H9 (cell line): ENCODE data around the gene KCNMA1. TPM values are rescaled to one million over a fixed set of nuclear protein-coding genes. Genes with fewer than 3 reads are reported as not detected.

Source experiments
- DNase-seq: peaks from one replicate; pipeline ENCODE4 v3.0.0-alpha.2; 2017
- H2AFZ ChIP-seq: one replicate; pipeline ENCODE4 v1.6.1; 2013; ENCODE audit warnings: mild to moderate bottlenecking, low read length, control low read depth, moderate library complexity
- H2AK5ac ChIP-seq: 2 replicates; pipeline ENCODE4 v1.6.1; 2013; ENCODE audit warnings: low read length, control low read depth, mixed read lengths; ENCODE audit not compliant: insufficient read length
- H2BK120ac ChIP-seq: one replicate; pipeline ENCODE4 v1.6.1; 2013; ENCODE audit warnings: low read depth, mild to moderate bottlenecking, low read length, control low read depth, inconsistent platforms; ENCODE audit not compliant: poor library complexity, severe bottlenecking
- H2BK12ac ChIP-seq: 2 replicates; pipeline ENCODE4 v1.6.1; 2013; ENCODE audit warnings: low read length, control low read depth, mixed read lengths, low read depth; ENCODE audit not compliant: insufficient read length
- H2BK15ac ChIP-seq: 2 replicates; pipeline ENCODE4 v1.6.1; 2013; ENCODE audit warnings: low read depth, low read length, control low read depth
- H2BK20ac ChIP-seq: one replicate; pipeline ENCODE4 v1.6.1; 2013; ENCODE audit warnings: low read depth, mild to moderate bottlenecking, low read length, control low read depth, inconsistent platforms; ENCODE audit not compliant: poor library complexity, severe bottlenecking
- H2BK5ac ChIP-seq: 2 replicates; pipeline ENCODE4 v1.6.1; 2013; ENCODE audit warnings: low read length, control low read depth, mixed read lengths; ENCODE audit not compliant: insufficient read length
- H3K14ac ChIP-seq: 2 replicates; pipeline ENCODE4 v1.6.1; 2013; ENCODE audit warnings: low read length, control low read depth; ENCODE audit not compliant: insufficient read depth
- H3K18ac ChIP-seq: 2 replicates; pipeline ENCODE4 v1.6.1; 2013; ENCODE audit warnings: low read depth, mild to moderate bottlenecking, mixed read lengths, low read length, control low read depth; ENCODE audit not compliant: insufficient read length
- H3K23ac ChIP-seq: 2 replicates; pipeline ENCODE4 v1.6.1; 2013; ENCODE audit warnings: low read length, control low read depth, mixed read lengths, low read depth; ENCODE audit not compliant: insufficient read length
- H3K23me2 ChIP-seq: 2 replicates; pipeline ENCODE4 v1.6.1; 2013; ENCODE audit warnings: low read depth, mild to moderate bottlenecking, mixed read lengths, low read length, control low read depth; ENCODE audit not compliant: insufficient read length, poor library complexity, severe bottlenecking
- H3K27ac ChIP-seq: 2 replicates; pipeline ENCODE4 v1.5.1; 2013; ENCODE audit warnings: low read length, control low read depth, mixed read lengths, low read depth; ENCODE audit not compliant: insufficient read length
- H3K27me3 ChIP-seq: 2 replicates; pipeline ENCODE4 v1.6.1; 2013; ENCODE audit warnings: low read length, control low read depth, inconsistent platforms; ENCODE audit not compliant: insufficient read depth
- H3K4ac ChIP-seq: 2 replicates; pipeline ENCODE4 v1.6.1; 2013; ENCODE audit warnings: low read depth, mild to moderate bottlenecking, control low read depth, inconsistent platforms, low read length, moderate library complexity
- H3K4me1 ChIP-seq: 2 replicates; pipeline ENCODE4 v1.6.1; 2013; ENCODE audit warnings: low read length, control low read depth, inconsistent platforms; ENCODE audit not compliant: insufficient read depth
- H3K4me2 ChIP-seq: 2 replicates; pipeline ENCODE4 v1.6.1; 2013; ENCODE audit warnings: low read length, control low read depth, mixed read lengths; ENCODE audit not compliant: insufficient read length, insufficient read depth
- H3K56ac ChIP-seq: 2 replicates; pipeline ENCODE4 v1.6.1; 2013; ENCODE audit warnings: low read depth, mild to moderate bottlenecking, mixed read lengths, low read length, control low read depth; ENCODE audit not compliant: insufficient read length
- H3K79me1 ChIP-seq: 2 replicates; pipeline ENCODE4 v1.6.1; 2013; ENCODE audit warnings: low read depth, mild to moderate bottlenecking, moderate library complexity, low read length, control low read depth, inconsistent platforms; ENCODE audit not compliant: insufficient read depth, poor library complexity, severe bottlenecking
- H3K79me2 ChIP-seq: 2 replicates; pipeline ENCODE4 v1.6.1; 2013; ENCODE audit warnings: low read length, control low read depth, inconsistent platforms; ENCODE audit not compliant: insufficient read depth
- H3K9ac ChIP-seq: 2 replicates; pipeline ENCODE4 v1.6.1; 2013; ENCODE audit warnings: low read length, control low read depth, mixed read lengths; ENCODE audit not compliant: insufficient read length; ENCODE audit errors: extremely low read depth
- H3K9me3 ChIP-seq: one replicate; pipeline ENCODE4 v1.6.1; 2013; ENCODE audit warnings: low read depth, low read length, inconsistent platforms; ENCODE audit not compliant: control insufficient read depth
- H3T11ph ChIP-seq: one replicate; pipeline ENCODE4 v1.6.1; 2013; ENCODE audit warnings: mild to moderate bottlenecking, low read length, control low read depth, inconsistent platforms
- H4K20me1 ChIP-seq: one replicate; pipeline ENCODE4 v1.6.1; 2013; ENCODE audit not compliant: control insufficient read depth, insufficient read length, insufficient read depth
- H4K5ac ChIP-seq: 2 replicates; pipeline ENCODE4 v1.6.1; 2013; ENCODE audit warnings: low read depth, mild to moderate bottlenecking, mixed read lengths, low read length, control low read depth; ENCODE audit not compliant: insufficient read length
- H4K8ac ChIP-seq: replicated peaks from 2 replicates; pipeline ENCODE4 v1.6.1; 2013; ENCODE audit warnings: low read length, control low read depth, mixed read lengths, low read depth; ENCODE audit not compliant: insufficient read length
- H4K91ac ChIP-seq: 2 replicates; pipeline ENCODE4 v1.6.1; 2013; ENCODE audit warnings: low read depth, mild to moderate bottlenecking, moderate library complexity, mixed read lengths, low read length, control low read depth; ENCODE audit not compliant: insufficient read length
- H3K27ac Mint-ChIP-seq, 3 experiments: 2 replicates in 2 of 3; 3 replicates in 1 of 3; pipeline ENCODE4 v1.8.0; 2020 to 2021; ENCODE audit warnings: mixed read lengths in 3 of 3, mild to moderate bottlenecking in 1 of 3, moderate library complexity in 1 of 3
- H3K27me3 Mint-ChIP-seq: 2 replicates; pipeline ENCODE4 v1.8.0; 2021; ENCODE audit warnings: low read depth, mild to moderate bottlenecking, moderate library complexity, mixed read lengths
- H3K36me3 Mint-ChIP-seq, 3 experiments: 2 replicates in 2 of 3; 3 replicates in 1 of 3; pipeline ENCODE4 v1.8.0; 2020 to 2021; ENCODE audit warnings: low read depth in 3 of 3, mixed read lengths in 3 of 3; ENCODE audit not compliant: insufficient read depth in 1 of 3
- H3K4me1 Mint-ChIP-seq, 2 experiments: 2 replicates each; pipeline ENCODE4 v1.8.0; 2020; ENCODE audit warnings: mixed read lengths in 2 of 2
- H3K4me3 Mint-ChIP-seq, 2 experiments: 2 replicates in 1 of 2; 3 replicates in 1 of 2; pipeline ENCODE4 v1.8.0; 2020 to 2021; ENCODE audit warnings: mild to moderate bottlenecking in 2 of 2, mixed read lengths in 2 of 2, moderate library complexity in 1 of 2
- H3K9me3 Mint-ChIP-seq, 2 experiments: 2 replicates in 1 of 2; 3 replicates in 1 of 2; pipeline ENCODE4 v1.8.0; 2020; ENCODE audit warnings: mild to moderate bottlenecking in 2 of 2, mixed read lengths in 2 of 2, moderate library complexity in 1 of 2
- CTCF ChIP-seq: fragments of 200-600 bp; sonication (generic); conservative IDR thresholded peaks from 3 replicates; pipeline ENCODE4 v1.8.0; 2021; ENCODE audit warnings: antibody characterized with exemption, mild to moderate bottlenecking
- WGBS: extraction: QIAGEN DNeasy Blood & Tissue Kit; methylation state at CpG from one replicate; pipeline ENCODE4 v1.1.7; 2013; ENCODE audit warnings: missing lambda C conversion rate, low lambda C conversion rate, mixed read lengths; ENCODE audit not compliant: insufficient read length; ENCODE audit errors: extremely low coverage; 5-methylcytosine and 5-hydroxymethylcytosine counted together
- total RNA-seq: library from RNA; stranded (reverse); gene quantifications from 2 replicates; pipeline ENCODE4 v1.2.1, GENCODE V29; 2021

The KCNMA1 gene
- total RNA-seq, 1 experiment from 2014 or later = 2.0 TPM

- Histone ChIP-seq H3K4ac (no peak overlapping the region), H2BK5ac (no peak overlapping the region), H3K9me3 (no peaks in the 10 kb centered on the region), H2AK5ac (no peak overlapping the region), H2BK12ac (no peak overlapping the region), H2AFZ (no peak overlapping the region), H3K23ac (no peak overlapping the region), H2BK15ac (no peak overlapping the region), H3K4me1 (peaks cover 5% of the 10 kb centered on the region; the same call in 1 of the 2 replicates), H2BK20ac (no peak overlapping the region), H4K20me1 (no peaks in the 10 kb centered on the region), H3K9ac (no peak overlapping the region), H4K8ac (no peak overlapping the region), H3T11ph (no peak overlapping the region), H3K23me2 (no peaks in the 10 kb centered on the region), H4K5ac (no peak overlapping the region), H3K18ac (no peak overlapping the region), H3K56ac (no peak overlapping the region), H3K79me2 (no peaks in the 10 kb centered on the region), H2BK120ac (no peak overlapping the region), H3K79me1 (no peaks in the 10 kb centered on the region), H3K4me2 (no peak overlapping the region), H3K14ac (no peak overlapping the region), H3K27me3 (no peaks in the 10 kb centered on the region), H3K27ac (no peak overlapping the region), H4K91ac (no peak overlapping the region)
- H3K4me3 Mint-ChIP-seq = no peak overlapping the region
- no peaks in the 10 kb centered on the region; the same call in 1 of the 2 replicates for H3K27me3 Mint-ChIP-seq
- WGBS = no CpG with 5 or more reads among the region's 1 CpG
- no peak for TF ChIP-seq CTCF
- peaks cover 0 to 1% (median 0%) of the 10 kb centered on the region in 3 experiments; a peak in 3 of 7 replicates for H3K36me3 Mint-ChIP-seq
- no peak for DNase-seq
- no peak overlapping the region; a peak in 1 of 7 replicates for H3K27ac Mint-ChIP-seq
- peaks cover 9 to 10% of the 10 kb centered on the region in 2 experiments for H3K4me1 Mint-ChIP-seq
- peaks cover 0 to 10% of the 10 kb centered on the region in 2 experiments; a peak in 4 of 5 replicates for H3K9me3 Mint-ChIP-seq
Measured at GRCh38 chr10:77371421-77371820, 266.2 kb downstream of the KCNMA1 start.
